Stimulated activated CD4-positive, alpha-beta T cell treated with anti-CD3 and anti-CD28 coated beads, Interleukin-2, amount 100 ng/mL, for 48 hours (primary cell): ENCODE measurements around the gene COBL.
A peak's percentile ranks its signal among the peaks of the same experiment; 100 is the strongest.

Experiments used
- DNase-seq, 2 donors: peaks; one replicate each; pipeline ENCODE4 v3.0.0-alpha.2; 2020

COBL gene

DNA sequence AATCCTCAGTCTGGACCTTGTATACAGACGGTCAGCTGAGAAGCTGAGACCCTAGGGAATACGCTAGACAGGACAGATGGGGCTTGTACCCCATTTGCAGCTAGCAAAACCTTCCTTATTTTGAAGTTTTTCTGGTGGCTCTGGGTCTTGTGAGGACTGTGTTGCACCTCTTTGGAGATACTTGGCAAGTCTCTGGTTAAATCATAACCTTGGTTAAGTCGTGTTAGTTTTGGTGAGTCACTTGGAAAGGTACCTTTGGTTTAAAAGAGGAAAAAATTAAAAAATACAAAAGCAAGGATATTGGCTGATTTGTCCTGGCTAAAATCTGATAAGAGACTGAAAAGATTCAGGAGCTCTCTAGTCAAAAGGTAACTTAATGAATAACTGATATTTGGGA lies 140.6 kb downstream of the COBL start:
- no peak for DNase-seq

DNA sequence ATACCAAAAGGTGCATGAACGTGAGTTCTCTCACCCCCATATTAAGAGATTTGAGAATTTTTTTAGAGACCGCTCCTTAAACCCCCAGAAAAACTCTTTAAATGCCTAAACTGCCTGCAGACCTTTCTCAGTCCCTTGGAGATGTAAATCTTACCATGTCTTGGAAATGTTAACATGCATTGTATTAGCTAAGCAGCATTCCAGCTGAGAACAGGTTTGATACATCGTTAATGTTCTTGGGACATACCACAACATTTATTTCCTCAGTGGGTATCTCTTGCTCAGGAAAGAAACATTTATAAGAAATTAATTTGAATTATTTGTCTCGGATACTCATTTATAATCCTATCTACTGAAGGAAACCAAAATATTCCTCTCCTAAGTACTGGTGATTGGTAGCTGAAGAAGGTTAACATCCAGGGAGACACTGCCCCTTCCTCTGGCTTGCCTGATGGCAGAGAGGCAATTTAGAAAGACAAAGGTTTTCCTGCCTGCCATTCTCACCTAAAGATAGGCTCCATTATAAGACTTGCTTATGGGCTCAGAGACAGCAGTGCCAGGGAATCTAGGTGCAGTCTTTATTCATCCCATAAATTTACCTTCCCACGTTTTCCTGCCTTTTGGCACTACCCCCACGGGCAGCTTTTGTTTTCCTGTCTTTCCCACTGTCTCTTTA lies 141.2 kb downstream of the COBL start:
- no peak for DNase-seq

DNA sequence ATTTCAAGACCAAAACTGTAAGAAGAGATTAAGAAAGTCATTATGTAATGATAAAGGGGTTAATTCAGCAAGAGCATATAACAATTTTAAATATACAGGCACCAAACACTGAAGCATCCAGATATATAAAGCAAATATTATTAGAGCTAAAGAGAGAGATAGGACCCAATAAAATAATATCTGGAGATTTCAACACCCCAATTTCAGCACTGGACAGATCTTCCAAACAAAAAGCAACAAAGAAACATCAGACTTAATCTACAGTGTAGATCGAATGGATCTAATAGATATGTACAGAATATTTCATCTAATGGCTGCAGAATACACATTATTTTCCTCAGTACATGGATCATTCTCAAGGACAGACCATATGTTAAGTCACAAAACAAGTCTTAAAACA lies 151.3 kb downstream of the COBL start:
- no peak for DNase-seq

DNA sequence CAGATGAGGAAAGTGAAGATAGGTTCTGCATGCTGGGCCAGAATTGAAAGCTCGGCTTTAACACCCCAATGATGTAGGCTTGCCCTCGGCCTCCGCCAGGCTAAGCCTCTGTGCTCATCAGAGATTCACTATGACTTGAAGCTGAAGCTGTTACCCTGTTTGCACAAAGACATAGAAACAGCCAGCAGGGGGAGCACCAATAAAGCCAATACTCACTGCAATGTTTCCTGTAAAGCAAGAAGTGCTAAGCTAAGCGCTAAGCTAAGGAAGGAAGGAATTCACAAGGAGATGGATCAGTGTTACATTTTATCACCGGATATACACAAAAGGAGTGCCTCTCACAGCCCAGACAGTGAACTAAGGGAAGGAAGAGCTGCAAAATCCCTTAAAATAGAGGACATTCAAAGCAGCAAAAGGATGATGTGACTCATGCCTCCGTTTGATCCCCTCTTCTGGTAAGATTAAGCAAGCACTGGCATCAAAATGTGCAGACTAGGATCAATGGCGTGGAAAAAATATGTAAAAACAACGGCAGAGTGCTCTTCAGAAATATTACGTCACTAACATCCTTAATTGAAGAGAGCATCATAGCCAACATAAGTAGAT lies 153.8 kb downstream of the COBL start:
- peak; percentile 73 to 80 for DNase-seq

DNA sequence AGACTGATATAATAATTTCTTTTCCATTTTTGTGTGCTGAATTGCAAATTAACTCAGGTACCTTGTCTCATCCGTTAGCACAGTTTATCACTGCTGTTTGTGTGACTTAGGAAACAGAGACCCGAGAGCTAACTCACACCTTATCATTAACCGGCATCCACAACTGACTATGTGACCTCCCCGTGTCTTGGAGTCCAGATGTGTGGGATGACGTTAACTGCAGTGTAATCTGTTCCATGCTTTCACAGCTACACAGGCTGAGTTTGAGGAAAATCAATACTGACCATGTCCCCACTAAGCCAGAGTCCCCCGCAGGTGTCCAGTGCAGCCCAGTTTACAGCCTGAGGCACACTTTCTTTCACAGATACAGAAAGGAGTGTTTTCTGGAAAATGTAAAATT lies 154.7 kb downstream of the COBL start:
- no peak for DNase-seq

DNA sequence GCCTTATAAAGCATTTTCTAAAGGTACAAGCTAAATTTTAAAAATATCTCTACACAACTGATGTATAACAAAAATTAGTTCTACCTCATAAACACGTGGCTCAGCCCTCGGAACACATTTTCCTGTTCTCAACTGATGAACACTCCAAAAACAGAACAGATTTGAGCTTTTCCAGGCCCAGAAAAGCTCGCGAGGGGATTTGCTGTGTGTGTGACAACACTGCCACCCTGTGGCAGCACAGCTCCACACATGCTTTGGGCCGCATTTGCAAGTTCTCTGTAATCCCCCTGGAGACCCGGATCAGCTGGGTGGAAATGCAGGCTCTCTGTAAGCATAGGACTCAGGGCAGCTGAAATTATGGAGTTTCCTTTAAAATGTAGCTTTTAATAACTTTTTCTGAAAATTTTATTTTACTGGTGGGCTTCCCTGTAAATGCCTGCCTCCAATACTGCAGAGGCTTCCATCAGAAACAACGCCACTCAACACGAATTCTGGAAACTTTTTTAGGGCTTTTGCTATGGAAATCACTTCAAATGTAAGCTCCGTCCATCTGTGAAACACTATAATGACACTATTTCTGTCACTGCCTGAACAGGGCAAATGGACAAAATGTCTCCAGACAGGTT lies 155.5 kb downstream of the COBL start:
- DNase-seq: peak; percentile 50 to 57

DNA sequence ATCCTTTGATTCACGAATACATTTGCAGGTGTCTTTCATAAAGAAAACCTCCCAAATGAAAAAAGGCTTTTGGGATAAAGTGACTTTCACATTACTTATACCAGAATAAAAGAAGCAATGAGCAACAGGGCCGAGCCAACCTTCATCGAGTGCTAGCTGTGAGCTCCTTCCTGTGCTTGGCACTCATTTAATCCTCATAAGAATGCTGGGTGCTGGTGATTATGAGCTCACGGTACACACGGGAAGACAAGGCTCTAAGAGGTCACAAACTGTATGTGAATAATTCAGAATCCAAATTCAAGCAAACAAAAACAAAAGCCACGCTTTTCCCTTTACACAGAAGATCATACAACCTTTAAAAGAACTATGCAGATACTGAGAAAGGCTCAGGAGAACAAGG lies 156.2 kb downstream of the COBL start:
- DNase-seq: no peak

DNA sequence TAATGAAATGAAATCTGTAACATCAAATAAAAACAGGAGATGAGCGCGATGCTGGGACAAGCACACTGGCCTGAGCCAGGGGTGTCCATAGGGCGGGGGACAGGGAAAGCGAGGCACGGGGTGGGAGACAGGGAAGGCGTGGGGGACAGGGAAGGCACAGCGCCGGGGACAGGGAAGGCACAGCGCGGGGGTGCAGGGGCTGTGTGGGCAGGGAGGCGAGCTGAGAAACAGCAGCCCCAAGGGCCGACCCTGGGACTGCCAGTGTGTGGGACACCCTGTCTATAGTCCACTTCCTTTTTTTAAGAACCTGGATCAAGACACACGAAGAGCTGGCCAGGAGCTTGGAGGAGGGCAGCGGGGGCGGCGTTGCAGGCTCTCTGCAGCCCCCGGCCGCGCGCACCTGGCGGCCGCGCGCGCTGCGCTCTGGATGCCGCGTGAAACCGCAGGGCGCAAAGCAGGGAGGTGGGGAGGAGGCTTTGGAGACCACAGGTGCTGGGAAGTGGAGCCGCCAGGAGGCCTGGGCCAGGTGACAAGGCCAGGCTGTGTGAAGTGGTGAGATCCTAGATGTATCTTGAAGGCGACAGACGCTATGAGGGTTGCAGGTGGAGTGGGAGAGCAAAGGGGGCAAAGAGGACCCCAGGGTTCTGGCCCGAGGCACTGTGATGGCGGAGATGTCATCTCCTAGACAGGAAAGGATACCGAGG lies 157.7 kb downstream of the COBL start:
- no peak for DNase-seq

DNA sequence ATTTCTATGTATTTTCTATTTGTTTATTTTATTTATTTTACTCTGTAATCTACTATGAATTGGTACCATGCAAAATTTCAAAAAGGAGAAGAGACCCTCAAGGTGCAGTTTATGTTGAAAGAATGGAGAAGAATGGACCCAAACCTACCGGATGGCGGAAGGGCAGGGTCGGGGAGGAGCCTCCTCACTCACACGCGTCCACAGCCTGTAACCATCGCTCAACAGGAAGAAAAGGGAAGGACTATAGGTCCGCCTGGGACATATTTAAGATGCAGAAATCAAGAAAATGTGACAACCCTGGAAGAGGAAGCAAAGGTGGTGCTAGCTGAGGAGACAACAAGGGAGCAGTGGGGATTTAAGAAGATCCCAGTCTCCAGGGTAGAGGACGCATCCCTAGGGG lies 158.4 kb downstream of the COBL start:
- no peak for DNase-seq

DNA sequence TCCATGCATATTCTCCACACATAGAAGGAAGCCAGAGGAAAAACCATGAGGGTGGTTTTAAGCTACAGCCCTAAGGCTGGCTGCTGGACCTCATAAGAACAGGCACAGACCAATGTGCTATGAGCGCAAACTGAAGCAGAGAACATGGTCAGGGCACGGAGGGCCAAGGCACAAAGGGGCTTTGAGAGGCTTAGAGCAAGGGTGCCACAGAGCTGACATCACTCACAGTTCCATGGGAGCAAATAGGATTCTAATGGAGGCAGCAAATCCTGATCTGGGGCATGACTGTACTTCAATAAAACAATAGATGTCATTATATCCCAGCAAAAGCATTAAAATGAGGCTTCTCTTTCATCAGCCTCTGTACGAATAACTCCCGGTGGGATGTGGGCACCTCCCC lies 162.4 kb downstream of the COBL start:
- no peak for DNase-seq

DNA sequence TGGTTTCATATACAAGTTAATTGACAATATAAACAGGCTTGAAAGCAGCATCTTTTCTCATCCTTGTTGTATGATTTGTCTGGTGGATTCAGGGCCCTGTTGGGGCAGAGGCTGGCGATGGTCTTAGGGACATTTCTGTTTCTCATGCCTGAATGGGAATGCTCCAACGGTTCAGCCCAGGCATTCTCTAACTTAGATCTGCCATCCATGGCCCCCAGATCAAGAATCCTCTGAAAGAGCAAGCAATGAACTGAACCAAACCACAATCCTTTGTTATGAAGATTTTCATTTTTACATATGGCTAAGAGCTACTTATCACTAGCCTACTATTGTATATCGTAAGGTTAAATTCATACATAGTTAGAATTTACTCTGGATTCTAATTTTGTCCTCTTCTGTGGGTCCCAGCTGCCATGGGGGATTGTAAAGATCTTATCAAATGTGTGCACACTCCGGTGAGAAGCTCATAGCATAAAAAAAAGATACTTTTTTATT lies 163.9 kb downstream of the COBL start:
- no peak for DNase-seq

GRCh38 chr7:51151455-51151854 lies 165.2 kb downstream of the COBL start:
- DNase-seq: no peak

DNA sequence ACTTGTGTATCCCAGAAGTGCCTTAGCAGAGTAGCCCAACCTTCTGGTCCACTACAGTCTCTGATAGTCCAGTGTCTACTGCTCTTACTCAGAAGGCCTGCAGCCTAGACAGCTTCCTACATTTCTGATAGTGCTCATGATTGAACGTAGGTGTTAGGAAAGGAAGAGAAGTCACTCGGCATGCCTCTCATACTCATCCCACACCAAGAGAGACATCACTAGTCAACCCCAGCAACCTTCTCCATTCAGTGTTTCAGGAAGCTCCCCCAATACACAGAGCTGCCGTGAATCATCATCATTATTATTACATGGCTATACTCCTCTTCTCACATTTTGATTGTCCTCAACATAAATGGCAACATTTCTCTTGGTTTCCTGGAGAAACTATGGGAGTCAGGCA lies 166.4 kb downstream of the COBL start:
- DNase-seq: no peak

DNA sequence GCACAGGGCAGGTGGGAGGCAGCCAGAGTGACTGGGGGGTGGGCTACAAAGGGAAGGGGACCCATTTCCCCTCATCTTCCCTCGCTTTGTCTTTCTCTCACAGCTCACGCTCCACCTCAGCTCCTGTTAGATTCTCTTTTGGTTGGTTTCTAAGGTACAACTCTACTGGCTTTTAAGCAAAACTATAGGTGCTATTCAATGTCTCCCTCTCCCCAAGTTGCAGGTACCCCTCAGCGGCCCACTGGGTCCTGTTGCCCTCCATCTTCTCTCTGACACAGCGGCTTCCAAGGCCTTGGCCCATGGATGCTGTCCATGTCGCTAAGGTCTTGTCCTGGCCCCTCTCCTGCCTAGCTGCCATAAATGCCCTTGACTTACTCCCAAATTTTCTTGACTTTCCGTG lies 168.4 kb downstream of the COBL start:
- no peak for DNase-seq

GRCh38 chr7:51146816-51147586 lies 169.6 kb downstream of the COBL start:
- no peak for DNase-seq

DNA sequence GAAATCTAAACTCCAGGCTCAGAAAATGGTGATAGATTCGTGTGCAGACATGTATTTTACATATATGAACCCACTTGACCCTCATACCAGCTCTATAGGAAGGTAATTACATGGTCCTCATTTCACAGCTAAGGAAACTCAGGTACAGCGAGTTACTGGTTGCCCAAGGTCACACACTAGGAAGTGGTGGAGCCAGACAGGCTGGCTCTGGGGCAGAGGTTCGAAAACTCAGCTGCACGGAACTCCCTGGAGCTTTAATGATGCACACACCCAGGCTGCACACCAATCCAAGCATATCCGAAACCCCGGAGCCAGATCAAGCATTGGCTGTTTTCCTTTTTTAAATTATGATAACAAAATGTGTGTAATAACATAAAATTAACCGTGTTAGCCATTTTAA lies 172.4 kb downstream of the COBL start:
- no peak for DNase-seq

DNA sequence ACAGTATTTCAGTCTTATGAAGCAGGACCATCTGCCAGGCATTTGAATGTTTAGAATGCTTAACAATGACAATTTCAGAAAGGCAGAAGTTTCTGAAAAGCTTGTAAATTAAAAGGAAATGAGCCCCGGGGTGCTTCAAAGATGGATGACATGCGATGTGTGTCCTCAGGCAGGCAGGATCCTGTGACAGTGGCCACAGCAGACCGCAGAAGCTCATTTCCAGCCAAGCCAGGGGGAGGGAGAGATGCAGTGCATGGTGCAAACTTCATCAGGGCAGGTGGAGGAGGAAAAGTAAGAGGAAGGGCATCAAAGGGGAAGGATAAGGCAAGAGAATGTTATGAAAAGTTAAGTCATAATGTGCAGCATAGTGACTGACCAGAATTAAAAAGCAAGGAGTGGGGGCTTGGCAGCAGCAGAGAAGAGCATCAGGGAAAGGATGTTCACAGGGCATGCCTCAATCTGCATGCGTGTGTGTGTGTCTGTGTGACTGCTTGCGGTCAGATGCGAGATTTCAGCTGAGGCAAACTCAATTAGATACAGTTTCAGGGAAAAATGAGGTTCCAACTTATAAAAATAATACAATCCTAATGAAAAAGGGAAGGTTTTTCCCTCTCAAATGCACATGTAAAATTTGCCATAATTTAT lies 173.7 kb downstream of the COBL start:
- no peak for DNase-seq

- DNase-seq: no peak
Observed at GRCh38 chr7:51141451-51142003, 175.1 kb downstream of the COBL start.

GRCh38 chr7:51140199-51141164 lies 176.1 kb downstream of the COBL start:
- DNase-seq: no peak

- no peak for DNase-seq
Observed at GRCh38 chr7:51139796-51140195, 176.8 kb downstream of the COBL start.
